ENCODE measurements around the gene ETV6.
A peak's percentile ranks its signal among the peaks of the same experiment; 100 is the strongest.

ETV6 gene

DNA sequence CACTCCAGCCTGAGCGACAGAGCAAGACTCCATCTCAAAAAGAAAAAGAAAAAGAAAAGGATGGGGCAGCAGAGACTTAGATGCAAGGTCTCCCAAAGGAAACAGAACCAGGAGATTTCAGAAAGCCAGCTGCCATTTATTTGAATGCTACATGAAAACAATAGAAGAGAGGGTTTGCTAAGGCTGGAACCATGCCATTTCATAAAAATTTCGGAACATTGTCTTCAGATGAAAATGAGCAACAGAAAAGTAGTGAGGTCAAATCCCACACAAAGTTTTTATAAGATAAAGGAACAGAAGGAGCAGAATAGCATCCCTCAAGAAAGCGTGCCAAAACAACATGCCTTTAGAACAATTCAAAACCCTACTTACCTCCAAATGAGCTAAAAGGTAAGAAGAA is 175.3 kb downstream of the ETV6 start:
- H3K4me3 ChIP-seq, result no peak overlapping the region
- peak overlapping the region in 1 of 21 experiments; percentile 51 for H3K27ac ChIP-seq

GRCh38 chr12:11825278-11825677 is 175.8 kb downstream of the ETV6 start:
- Histone ChIP-seq H3K4me3 (no peak overlapping the region), H3K27ac (peak overlapping the region in 1 of 21 experiments; percentile 51)

GRCh38 chr12:11826574-11826973 is 177.1 kb downstream of the ETV6 start:
- Histone ChIP-seq H3K27ac (peak overlapping the region in 8 of 21 experiments; percentile 1 to 77 (median 24)), H3K4me3 (no peak overlapping the region)

DNA sequence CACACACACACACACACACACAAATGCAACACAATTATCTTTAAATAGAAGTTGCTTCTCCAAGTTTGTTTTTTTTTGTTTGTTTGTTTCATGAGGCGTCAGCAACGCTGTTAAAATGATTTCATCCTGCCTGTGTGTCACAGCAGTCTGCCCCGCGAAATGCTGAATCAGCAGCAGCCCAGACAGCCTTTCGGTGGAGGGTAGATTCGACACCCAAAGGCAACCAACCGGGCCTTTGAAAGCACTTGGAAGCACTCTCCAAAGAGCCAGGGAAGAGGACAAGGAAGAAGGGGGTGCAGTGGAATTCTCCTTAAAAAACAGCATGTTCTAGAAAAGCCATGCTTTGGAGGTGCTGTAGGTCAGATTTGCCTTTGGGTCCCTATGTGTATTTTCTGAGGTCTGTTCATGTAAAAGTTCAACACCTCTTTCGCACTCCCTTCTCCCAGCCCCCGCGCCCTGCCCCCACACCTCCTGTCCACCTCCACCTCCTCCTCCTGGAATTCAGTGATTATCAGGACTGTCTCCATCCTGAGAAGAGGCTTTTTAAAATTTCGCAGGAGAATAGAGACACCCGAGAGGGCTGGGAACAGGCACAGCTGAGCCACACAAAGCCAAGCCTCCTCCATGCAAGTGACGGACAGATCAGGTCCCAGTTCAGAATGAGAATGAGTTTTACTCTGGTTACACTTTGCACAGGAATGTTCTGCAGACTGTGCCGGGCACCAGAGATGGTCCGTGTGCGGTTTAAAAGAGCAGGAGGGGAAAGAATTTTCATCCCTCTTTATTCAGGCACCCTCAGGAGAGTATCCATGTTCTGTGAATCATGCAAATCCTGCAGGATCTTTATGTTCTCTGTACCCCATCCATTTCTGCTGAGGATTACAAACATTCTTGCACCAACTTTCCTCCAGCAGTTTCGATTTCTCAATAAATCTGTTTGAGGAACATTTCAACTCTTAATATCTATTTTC is 177.9 kb downstream of the ETV6 start:
- H3K4me3 ChIP-seq, result no peak overlapping the region
- peak overlapping the region in 14 of 21 experiments; percentile 10 to 77 (median 42) for H3K27ac ChIP-seq

DNA sequence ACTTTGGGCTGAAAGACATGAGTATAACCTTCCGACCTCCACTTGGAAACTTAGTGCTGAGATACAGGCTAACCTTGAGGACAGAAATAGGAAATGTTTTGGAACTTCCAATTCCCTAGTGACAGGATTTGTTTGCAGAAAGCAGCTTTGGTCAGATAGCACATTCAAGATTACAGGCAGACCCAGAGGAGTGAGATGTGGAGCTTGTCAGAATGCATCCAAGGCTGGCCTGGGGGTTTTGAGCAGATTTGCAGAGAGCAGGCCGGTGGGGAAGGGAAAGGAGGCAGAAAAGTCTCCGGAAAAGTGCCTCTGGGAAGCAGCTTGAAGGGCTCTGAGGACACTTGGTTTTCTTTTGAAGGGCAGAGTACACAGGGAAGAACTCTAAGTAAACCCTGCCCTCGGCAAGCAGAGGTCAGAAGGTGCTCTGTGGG is 180.3 kb downstream of the ETV6 start:
- H3K4me3 ChIP-seq, result no peak overlapping the region
- peak overlapping the region in 18 of 21 experiments; percentile 13 to 77 (median 55) for H3K27ac ChIP-seq

GRCh38 chr12:11830307-11830801 is 180.9 kb downstream of the ETV6 start:
- Histone ChIP-seq H3K27ac (peak overlapping the region in 15 of 21 experiments; percentile 13 to 77 (median 59)), H3K4me3 (no peak overlapping the region)

- Histone ChIP-seq H3K27ac (peak overlapping the region in 3 of 21 experiments; percentile 15 to 77 (median 41)), H3K4me3 (no peak overlapping the region)
Measured at GRCh38 chr12:11832093-11832492, 182.6 kb downstream of the ETV6 start.

DNA sequence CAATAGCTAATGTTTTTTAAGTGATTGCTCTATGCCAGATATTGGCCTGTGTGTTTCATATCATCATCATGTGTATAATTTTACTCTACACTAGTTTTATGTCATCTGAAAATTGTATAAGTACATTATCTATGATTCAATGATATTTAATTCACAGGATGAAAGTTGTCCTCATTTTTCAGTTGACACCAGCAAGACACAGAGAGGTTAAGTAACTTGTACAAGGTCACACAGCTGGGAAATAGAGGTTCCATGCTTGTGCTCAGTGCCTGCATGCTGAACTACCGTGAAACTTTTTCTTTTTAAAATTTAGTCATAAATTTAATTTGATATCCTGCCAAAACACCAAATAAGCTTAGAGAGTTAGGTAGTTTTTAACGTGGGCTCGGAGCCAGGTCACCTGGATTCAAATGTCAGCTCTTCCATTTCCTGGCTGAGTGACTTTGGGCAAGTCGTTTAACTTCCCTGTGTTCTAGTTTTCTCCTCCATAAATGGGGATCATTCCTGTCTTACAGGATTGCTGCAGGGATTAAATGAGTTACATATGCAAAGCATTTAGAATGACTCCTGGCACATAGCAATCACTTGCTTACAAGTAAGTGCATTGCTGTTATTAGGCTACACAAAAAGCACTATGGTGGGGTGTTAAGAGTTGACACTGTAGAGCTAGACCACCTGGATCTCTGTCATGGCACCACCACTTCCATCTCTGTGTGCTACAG is 183.9 kb downstream of the ETV6 start:
- peak overlapping the region in 11 of 21 experiments; percentile 6 to 82 (median 25) for H3K27ac ChIP-seq
- H3K4me3 ChIP-seq, result no peak overlapping the region

DNA sequence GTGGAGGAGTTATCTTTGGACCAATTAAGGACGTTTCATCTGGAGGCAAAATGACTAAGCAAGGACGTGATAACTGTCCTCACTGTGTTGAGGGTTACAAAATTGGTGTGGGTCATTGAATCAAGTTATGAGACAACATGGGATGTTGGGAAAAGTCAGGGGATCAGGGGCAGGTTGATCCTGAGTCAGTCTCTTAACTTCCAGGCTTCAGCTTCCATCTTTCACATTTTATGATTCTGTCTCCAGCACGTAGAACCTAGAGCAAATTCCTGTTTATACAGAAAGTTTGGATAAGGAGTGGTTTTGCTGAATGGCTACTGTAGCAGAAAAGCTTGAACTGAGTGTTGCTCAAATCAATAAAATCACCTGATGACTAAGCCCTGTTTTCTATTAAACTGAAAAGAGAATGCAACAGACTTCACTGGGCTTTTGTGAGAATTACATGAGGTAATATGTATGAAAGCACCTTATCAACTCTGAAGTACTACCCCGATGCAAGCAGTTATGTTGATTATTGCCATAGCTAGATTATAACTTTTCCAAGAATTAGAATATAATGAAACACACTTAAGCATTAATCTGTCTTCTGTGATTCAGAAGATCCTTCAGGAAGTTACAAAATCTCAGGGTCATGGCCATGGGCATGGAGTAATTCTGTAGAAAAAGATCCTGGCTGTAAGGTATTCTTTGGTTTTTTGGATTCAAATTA is 184.8 kb downstream of the ETV6 start:
- Histone ChIP-seq H3K4me3 (no peak overlapping the region), H3K27ac (peak overlapping the region in 17 of 21 experiments; percentile 6 to 82 (median 45))

DNA sequence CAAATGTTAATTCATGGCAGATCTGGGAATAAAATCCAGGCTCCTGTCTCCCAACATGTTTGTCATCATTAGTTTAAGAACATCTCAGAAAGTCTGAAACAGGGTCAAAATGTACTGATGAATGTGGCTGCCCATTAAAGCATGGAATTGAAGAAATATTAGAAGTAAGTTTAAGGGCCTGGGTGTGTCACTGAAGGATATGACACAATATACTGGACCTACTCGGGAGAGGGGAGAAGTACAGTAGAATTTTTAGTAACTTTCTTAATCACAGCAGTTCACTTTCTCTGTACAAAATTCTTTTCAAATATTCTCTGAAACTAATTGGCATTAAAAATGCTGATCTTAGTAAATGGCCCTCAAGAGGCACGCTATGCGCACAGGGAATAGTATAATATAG is 185.5 kb downstream of the ETV6 start:
- H3K27ac ChIP-seq, result peak overlapping the region in 15 of 21 experiments; percentile 6 to 82 (median 49)
- H3K4me3 ChIP-seq, result no peak overlapping the region

DNA sequence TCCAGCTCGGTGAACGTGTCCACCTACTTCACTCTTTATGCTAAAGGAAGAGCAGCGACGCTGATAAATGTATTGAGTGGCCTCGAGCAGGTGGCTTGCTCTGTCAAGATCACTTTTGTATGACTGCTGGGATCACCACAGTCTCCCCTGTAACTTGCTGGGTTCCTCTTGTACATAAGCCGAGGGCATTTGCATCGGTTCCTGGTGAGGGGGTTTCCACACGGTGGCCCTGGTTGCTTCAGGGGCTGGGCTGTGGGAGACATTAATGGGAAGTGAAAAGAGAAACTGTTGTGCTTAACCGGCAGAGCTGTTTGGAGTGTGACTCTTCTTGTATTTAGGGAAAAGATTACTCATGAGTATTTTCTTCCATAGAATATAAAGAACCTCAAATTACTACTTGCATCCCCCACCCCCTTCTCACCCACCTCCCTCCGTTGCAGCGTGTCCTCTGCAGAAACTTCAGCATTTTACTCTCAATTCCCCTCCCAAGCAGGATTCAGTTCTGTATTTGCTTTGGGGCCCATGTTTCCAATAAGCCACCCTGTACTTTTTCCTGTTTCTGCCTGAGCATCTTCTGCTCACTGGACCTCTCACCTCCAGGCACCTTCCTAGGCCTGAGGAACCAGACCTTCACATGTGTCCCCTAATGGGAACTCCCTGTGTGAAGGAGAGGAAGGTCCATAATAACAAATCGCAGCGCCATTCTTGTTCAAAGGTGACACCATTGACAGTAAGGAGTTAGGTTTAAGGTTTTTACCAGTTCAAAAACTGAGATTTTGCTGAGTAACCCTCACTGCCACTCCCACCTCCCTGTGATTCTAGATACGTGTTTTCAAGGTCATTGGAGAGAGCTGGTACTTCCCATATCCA is 187.0 kb downstream of the ETV6 start:
- Histone ChIP-seq H3K4me3 (no peak overlapping the region), H3K27ac (peak overlapping the region in 16 of 21 experiments; percentile 1 to 82 (median 48))

DNA sequence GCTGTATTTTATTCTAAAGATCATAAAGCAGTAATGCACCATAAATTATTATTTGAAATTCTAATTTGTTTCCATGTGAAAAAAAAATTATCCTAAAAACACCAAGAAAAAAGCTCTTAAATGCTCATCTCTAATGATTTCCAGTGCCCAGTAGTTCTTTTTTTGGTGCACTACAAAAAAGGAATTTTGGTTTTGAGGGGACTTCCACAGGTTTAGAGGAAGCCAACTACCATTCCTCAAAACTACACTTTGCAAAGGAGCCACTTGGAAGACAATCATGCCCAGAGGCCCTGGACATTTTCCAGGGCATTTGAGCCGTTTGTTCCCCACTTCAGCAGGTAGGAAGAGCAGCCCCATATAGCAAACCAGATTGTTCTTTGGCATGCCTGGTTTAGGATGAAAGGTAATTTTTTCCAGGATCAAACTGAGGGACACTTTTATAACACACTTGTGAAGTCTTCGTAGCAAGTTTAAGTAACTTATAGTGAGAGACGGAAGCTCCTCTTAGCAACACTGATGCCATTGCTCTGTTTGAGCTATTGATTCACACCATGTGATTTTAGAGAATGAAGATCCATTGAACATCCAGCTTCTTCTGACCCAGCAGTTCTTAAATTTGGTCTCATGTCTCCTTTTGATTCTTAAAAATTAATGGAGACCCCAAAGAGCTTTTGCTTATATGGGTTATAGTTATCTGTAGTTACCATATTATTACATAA is 187.9 kb downstream of the ETV6 start:
- H3K4me3 ChIP-seq, result no peak overlapping the region
- H3K27ac ChIP-seq, result peak overlapping the region in 15 of 21 experiments; percentile 1 to 82 (median 63)

GRCh38 chr12:11838403-11838802 is 188.9 kb downstream of the ETV6 start:
- H3K4me3 ChIP-seq, result no peak overlapping the region
- peak overlapping the region; percentile 19 to 82 (median 72) for H3K27ac ChIP-seq

GRCh38 chr12:11839091-11839641 is 189.7 kb downstream of the ETV6 start:
- H3K27ac ChIP-seq, result peak overlapping the region in 20 of 21 experiments; percentile 19 to 82 (median 74)
- no peak overlapping the region for H3K4me3 ChIP-seq

DNA sequence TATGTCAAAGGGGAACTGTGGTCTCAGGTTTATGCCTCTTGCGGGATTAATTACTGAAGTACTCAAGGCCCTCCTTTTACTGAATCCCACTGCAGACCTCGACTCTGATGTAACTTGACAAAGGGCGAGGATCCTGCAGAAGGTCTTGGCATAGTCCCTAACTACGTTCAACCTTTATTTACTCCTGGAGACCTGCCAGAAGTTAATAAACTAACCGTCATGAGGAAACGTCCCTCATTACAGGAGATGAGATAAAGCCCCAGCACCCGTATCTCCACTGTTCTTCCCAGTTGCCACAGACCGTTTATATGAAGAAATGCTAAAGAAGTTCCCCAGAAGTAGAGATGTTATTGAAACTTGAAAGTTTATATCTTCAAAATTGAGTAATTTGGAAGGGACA is 190.9 kb downstream of the ETV6 start:
- Histone ChIP-seq H3K4me3 (no peak overlapping the region), H3K27ac (peak overlapping the region in 12 of 21 experiments; percentile 21 to 81 (median 74))

DNA sequence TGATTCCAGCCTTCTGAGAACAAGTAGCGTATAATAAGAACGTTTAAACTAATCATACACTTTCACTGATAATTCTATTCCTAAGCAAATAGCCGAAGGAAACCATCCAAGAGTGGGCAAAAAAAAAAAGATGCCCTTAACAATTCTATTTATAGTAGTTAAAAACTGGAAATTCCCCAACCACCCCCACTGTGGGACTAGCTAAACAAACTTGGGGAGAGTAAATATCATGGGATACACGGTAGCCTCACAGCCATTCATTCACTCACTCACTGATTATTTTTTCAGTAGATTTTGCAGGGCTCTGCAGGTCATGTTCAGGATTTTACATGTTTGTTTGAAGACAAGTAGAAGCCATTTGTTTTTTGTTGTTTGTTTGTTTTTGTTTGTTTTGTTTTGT is 197.0 kb downstream of the ETV6 start:
- H3K4me3 ChIP-seq, result no peak overlapping the region
- H3K27ac ChIP-seq, result no peak overlapping the region

- Histone ChIP-seq H3K27ac (no peak overlapping the region), H3K4me3 (no peak overlapping the region)
Measured at GRCh38 chr12:11847539-11847938, 198.1 kb downstream of the ETV6 start.
